ENCODE results near the gene LIPG.

DNA sequence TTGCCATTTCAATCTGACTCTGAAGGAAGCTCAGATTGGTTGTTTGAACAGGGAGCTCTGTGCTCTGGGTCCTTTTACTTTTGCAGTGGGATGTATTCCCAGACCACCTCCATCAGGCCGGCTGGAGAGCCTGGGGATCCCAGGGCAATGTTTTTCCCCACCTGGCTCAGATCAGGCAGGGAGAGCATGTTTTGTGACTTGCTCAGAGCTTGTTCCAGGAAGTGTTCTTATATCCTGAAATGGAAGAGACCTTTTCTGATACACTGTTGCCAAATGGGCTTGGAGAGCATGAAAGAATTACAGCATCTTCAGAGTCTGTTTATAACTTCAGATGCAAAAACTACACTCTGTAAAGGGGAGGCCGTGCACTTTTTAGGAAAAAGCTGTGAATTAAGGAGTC, 56.0 kb downstream of the LIPG start:
- TF ChIP-seq, protein P1, sequence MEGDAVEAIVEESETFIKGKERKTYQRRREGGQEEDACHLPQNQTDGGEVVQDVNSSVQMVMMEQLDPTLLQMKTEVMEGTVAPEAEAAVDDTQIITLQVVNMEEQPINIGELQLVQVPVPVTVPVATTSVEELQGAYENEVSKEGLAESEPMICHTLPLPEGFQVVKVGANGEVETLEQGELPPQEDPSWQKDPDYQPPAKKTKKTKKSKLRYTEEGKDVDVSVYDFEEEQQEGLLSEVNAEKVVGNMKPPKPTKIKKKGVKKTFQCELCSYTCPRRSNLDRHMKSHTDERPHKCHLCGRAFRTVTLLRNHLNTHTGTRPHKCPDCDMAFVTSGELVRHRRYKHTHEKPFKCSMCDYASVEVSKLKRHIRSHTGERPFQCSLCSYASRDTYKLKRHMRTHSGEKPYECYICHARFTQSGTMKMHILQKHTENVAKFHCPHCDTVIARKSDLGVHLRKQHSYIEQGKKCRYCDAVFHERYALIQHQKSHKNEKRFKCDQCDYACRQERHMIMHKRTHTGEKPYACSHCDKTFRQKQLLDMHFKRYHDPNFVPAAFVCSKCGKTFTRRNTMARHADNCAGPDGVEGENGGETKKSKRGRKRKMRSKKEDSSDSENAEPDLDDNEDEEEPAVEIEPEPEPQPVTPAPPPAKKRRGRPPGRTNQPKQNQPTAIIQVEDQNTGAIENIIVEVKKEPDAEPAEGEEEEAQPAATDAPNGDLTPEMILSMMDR (IDR thresholded peaks at IDR 0.05) = no peak
- TF ChIP-seq POLR2AphosphoS5 (IDR thresholded peaks at IDR 0.05) = no peak

Data from esophagus muscularis mucosa (tissue), 3 donors.